Measurements from ENCODE around the gene ANLN. TPM values are rescaled to one million over a fixed set of nuclear protein-coding genes. Genes with fewer than 3 reads are reported as not detected.

The ANLN gene
- polyA plus RNA-seq, 1 donor from 2014 or later, result 5.8 TPM

GRCh38 chr7:36484265-36484664, 94.6 kb downstream of the ANLN start:
- no peak overlapping the region for H3K9ac ChIP-seq (ENCODE audit: low read length)
- H3K4me2 ChIP-seq (ENCODE audit: low read length), result no peak overlapping the region
- peaks cover 3% of the 10 kb centered on the region for H4K20me1 ChIP-seq (ENCODE audit: insufficient read depth)
- H3K79me2 ChIP-seq (replicated peaks; ENCODE audit: insufficient read depth, low read length), result no peaks in the 10 kb centered on the region
- no peaks in the 10 kb centered on the region for H3K27me3 ChIP-seq (ENCODE audit: insufficient read depth, low read depth, low read length)
- H3K9me2 ChIP-seq (ENCODE audit: insufficient read depth, low read length), result no peaks in the 10 kb centered on the region
- TF ChIP-seq EZH2 (IDR thresholded peaks at IDR 0.05; ENCODE audit: borderline replicate concordance, insufficient read depth, low read length, poor library complexity, severe bottlenecking), result no peak
- TF ChIP-seq EP300 (conservative IDR thresholded peaks at IDR 0.05; ENCODE audit: poor library complexity, severe bottlenecking), result no peak
- TF ChIP-seq, protein P1, sequence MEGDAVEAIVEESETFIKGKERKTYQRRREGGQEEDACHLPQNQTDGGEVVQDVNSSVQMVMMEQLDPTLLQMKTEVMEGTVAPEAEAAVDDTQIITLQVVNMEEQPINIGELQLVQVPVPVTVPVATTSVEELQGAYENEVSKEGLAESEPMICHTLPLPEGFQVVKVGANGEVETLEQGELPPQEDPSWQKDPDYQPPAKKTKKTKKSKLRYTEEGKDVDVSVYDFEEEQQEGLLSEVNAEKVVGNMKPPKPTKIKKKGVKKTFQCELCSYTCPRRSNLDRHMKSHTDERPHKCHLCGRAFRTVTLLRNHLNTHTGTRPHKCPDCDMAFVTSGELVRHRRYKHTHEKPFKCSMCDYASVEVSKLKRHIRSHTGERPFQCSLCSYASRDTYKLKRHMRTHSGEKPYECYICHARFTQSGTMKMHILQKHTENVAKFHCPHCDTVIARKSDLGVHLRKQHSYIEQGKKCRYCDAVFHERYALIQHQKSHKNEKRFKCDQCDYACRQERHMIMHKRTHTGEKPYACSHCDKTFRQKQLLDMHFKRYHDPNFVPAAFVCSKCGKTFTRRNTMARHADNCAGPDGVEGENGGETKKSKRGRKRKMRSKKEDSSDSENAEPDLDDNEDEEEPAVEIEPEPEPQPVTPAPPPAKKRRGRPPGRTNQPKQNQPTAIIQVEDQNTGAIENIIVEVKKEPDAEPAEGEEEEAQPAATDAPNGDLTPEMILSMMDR (IDR thresholded peaks at IDR 0.05; ENCODE audit: poor library complexity, severe bottlenecking), result no peak
- no peak for TF ChIP-seq RAD21 (conservative IDR thresholded peaks at IDR 0.05)
- TF ChIP-seq SMC3 (conservative IDR thresholded peaks at IDR 0.05; ENCODE audit: poor library complexity), result no peak
- no peak for TF ChIP-seq POLR2AphosphoS5 (IDR thresholded peaks at IDR 0.05)
- TF ChIP-seq MXI1 (conservative IDR thresholded peaks at IDR 0.05; ENCODE audit: poor library complexity, severe bottlenecking), result no peak
- TF ChIP-seq TAF1 (IDR thresholded peaks at IDR 0.05; ENCODE audit: low read depth), result no peak
- no peak for TF ChIP-seq REST (IDR thresholded peaks at IDR 0.05; ENCODE audit: borderline replicate concordance)
- H3K4me3 ChIP-seq (ENCODE audit: low read length), result no peak overlapping the region
- no peaks in the 10 kb centered on the region for H3K36me3 ChIP-seq (ENCODE audit: insufficient read depth, low read length)
- H3F3A ChIP-seq (ENCODE audit: insufficient read depth, low read length, poor library complexity, severe bottlenecking), result no peaks in the 10 kb centered on the region
- no peak overlapping the region for H3K27ac ChIP-seq (ENCODE audit: low read length)
- no peaks in the 10 kb centered on the region for H3K9me3 ChIP-seq (ENCODE audit: low read length)
- no peak overlapping the region for H2AFZ ChIP-seq (ENCODE audit: low read depth, low read length)

GRCh38 chr7:36486336-36486735, 96.7 kb downstream of the ANLN start:
- no peaks in the 10 kb centered on the region for H3K79me2 ChIP-seq (replicated peaks; ENCODE audit: insufficient read depth, low read length)
- no peak for TF ChIP-seq POLR2AphosphoS5 (IDR thresholded peaks at IDR 0.05)
- TF ChIP-seq MXI1 (conservative IDR thresholded peaks at IDR 0.05; ENCODE audit: poor library complexity, severe bottlenecking), result no peak
- no peak for TF ChIP-seq REST (IDR thresholded peaks at IDR 0.05; ENCODE audit: borderline replicate concordance)
- TF ChIP-seq, protein P1 (IDR thresholded peaks at IDR 0.05; ENCODE audit: poor library complexity, severe bottlenecking), result no peak
- TF ChIP-seq SMC3 (conservative IDR thresholded peaks at IDR 0.05; ENCODE audit: poor library complexity), result no peak
- TF ChIP-seq EZH2 (IDR thresholded peaks at IDR 0.05; ENCODE audit: borderline replicate concordance, insufficient read depth, low read length, poor library complexity, severe bottlenecking), result no peak
- no peak for TF ChIP-seq EP300 (conservative IDR thresholded peaks at IDR 0.05; ENCODE audit: poor library complexity, severe bottlenecking)
- no peak for TF ChIP-seq TAF1 (IDR thresholded peaks at IDR 0.05; ENCODE audit: low read depth)
- TF ChIP-seq RAD21 (conservative IDR thresholded peaks at IDR 0.05), result no peak
- no peak overlapping the region for H3K4me3 ChIP-seq (ENCODE audit: low read length)
- H3K27me3 ChIP-seq (ENCODE audit: insufficient read depth, low read depth, low read length), result no peaks in the 10 kb centered on the region
- no peak overlapping the region for H3K4me2 ChIP-seq (ENCODE audit: low read length)
- no peaks in the 10 kb centered on the region for H3K9me2 ChIP-seq (ENCODE audit: insufficient read depth, low read length)
- H3K9me3 ChIP-seq (ENCODE audit: low read length), result no peaks in the 10 kb centered on the region
- peaks cover 3% of the 10 kb centered on the region for H4K20me1 ChIP-seq (ENCODE audit: insufficient read depth)
- no peak overlapping the region for H2AFZ ChIP-seq (ENCODE audit: low read depth, low read length)
- H3K36me3 ChIP-seq (ENCODE audit: insufficient read depth, low read length), result no peaks in the 10 kb centered on the region
- H3K9ac ChIP-seq (ENCODE audit: low read length), result no peak overlapping the region
- H3K27ac ChIP-seq (ENCODE audit: low read length), result no peak overlapping the region
- no peaks in the 10 kb centered on the region for H3F3A ChIP-seq (ENCODE audit: insufficient read depth, low read length, poor library complexity, severe bottlenecking)

Data from neural cell (in vitro differentiated cells).